Measurements from ENCODE around the gene SPATA24. TPM values are rescaled to one million over a fixed set of nuclear protein-coding genes. Genes with fewer than 3 reads are reported as not detected.

The SPATA24 gene
- polyA plus RNA-seq, 1 donor from 2014 or later, result 6.7 TPM

- H3K27me3 ChIP-seq (ENCODE audit: insufficient read depth, low read depth, low read length), result no peaks in the 10 kb centered on the region
- peaks cover under 1% of the 10 kb centered on the region for H3K36me3 ChIP-seq (ENCODE audit: insufficient read depth, low read length)
- no peaks in the 10 kb centered on the region for H3F3A ChIP-seq (ENCODE audit: insufficient read depth, low read length, poor library complexity, severe bottlenecking)
- no peak overlapping the region for H3K27ac ChIP-seq (ENCODE audit: low read length)
- H3K9me3 ChIP-seq (ENCODE audit: low read length), result no peaks in the 10 kb centered on the region
- H4K20me1 ChIP-seq (ENCODE audit: insufficient read depth), result no peaks in the 10 kb centered on the region
- H3K9ac ChIP-seq (ENCODE audit: low read length), result no peak overlapping the region
- no peak overlapping the region for H3K4me3 ChIP-seq (ENCODE audit: low read length)
- no peak overlapping the region for H3K4me2 ChIP-seq (ENCODE audit: low read length)
- no peak overlapping the region for H2AFZ ChIP-seq (ENCODE audit: low read depth, low read length)
- TF ChIP-seq RAD21 (conservative IDR thresholded peaks at IDR 0.05), result no peak
- no peak for TF ChIP-seq SMC3 (conservative IDR thresholded peaks at IDR 0.05; ENCODE audit: poor library complexity)
- TF ChIP-seq EZH2 (IDR thresholded peaks at IDR 0.05; ENCODE audit: borderline replicate concordance, insufficient read depth, low read length, poor library complexity, severe bottlenecking), result no peak
- TF ChIP-seq TAF1 (IDR thresholded peaks at IDR 0.05; ENCODE audit: low read depth), result no peak
- no peak for TF ChIP-seq POLR2AphosphoS5 (IDR thresholded peaks at IDR 0.05)
- TF ChIP-seq EP300 (conservative IDR thresholded peaks at IDR 0.05; ENCODE audit: poor library complexity, severe bottlenecking), result no peak
- TF ChIP-seq, protein P1, sequence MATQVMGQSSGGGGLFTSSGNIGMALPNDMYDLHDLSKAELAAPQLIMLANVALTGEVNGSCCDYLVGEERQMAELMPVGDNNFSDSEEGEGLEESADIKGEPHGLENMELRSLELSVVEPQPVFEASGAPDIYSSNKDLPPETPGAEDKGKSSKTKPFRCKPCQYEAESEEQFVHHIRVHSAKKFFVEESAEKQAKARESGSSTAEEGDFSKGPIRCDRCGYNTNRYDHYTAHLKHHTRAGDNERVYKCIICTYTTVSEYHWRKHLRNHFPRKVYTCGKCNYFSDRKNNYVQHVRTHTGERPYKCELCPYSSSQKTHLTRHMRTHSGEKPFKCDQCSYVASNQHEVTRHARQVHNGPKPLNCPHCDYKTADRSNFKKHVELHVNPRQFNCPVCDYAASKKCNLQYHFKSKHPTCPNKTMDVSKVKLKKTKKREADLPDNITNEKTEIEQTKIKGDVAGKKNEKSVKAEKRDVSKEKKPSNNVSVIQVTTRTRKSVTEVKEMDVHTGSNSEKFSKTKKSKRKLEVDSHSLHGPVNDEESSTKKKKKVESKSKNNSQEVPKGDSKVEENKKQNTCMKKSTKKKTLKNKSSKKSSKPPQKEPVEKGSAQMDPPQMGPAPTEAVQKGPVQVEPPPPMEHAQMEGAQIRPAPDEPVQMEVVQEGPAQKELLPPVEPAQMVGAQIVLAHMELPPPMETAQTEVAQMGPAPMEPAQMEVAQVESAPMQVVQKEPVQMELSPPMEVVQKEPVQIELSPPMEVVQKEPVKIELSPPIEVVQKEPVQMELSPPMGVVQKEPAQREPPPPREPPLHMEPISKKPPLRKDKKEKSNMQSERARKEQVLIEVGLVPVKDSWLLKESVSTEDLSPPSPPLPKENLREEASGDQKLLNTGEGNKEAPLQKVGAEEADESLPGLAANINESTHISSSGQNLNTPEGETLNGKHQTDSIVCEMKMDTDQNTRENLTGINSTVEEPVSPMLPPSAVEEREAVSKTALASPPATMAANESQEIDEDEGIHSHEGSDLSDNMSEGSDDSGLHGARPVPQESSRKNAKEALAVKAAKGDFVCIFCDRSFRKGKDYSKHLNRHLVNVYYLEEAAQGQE (IDR thresholded peaks at IDR 0.05; ENCODE audit: borderline replicate concordance), result no peak
- TF ChIP-seq, protein P2, sequence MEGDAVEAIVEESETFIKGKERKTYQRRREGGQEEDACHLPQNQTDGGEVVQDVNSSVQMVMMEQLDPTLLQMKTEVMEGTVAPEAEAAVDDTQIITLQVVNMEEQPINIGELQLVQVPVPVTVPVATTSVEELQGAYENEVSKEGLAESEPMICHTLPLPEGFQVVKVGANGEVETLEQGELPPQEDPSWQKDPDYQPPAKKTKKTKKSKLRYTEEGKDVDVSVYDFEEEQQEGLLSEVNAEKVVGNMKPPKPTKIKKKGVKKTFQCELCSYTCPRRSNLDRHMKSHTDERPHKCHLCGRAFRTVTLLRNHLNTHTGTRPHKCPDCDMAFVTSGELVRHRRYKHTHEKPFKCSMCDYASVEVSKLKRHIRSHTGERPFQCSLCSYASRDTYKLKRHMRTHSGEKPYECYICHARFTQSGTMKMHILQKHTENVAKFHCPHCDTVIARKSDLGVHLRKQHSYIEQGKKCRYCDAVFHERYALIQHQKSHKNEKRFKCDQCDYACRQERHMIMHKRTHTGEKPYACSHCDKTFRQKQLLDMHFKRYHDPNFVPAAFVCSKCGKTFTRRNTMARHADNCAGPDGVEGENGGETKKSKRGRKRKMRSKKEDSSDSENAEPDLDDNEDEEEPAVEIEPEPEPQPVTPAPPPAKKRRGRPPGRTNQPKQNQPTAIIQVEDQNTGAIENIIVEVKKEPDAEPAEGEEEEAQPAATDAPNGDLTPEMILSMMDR (IDR thresholded peaks at IDR 0.05; ENCODE audit: poor library complexity, severe bottlenecking), result no peak
- TF ChIP-seq MXI1 (conservative IDR thresholded peaks at IDR 0.05; ENCODE audit: poor library complexity, severe bottlenecking), result no peak
- H3K79me2 ChIP-seq (replicated peaks; ENCODE audit: insufficient read depth, low read length), result no peaks in the 10 kb centered on the region
- H3K9me2 ChIP-seq (ENCODE audit: insufficient read depth, low read length), result no peaks in the 10 kb centered on the region
Observed at GRCh38 chr5:139377226-139377625, 26.7 kb downstream of the SPATA24 start.

GRCh38 chr5:139376364-139376763 lies 27.5 kb downstream of the SPATA24 start:
- H4K20me1 ChIP-seq (ENCODE audit: insufficient read depth), result no peaks in the 10 kb centered on the region
- no peak overlapping the region for H3K9ac ChIP-seq (ENCODE audit: low read length)
- no peaks in the 10 kb centered on the region for H3K27me3 ChIP-seq (ENCODE audit: insufficient read depth, low read depth, low read length)
- no peaks in the 10 kb centered on the region for H3K79me2 ChIP-seq (replicated peaks; ENCODE audit: insufficient read depth, low read length)
- H3K36me3 ChIP-seq (ENCODE audit: insufficient read depth, low read length), result peaks cover 4% of the 10 kb centered on the region
- no peak overlapping the region for H3K4me2 ChIP-seq (ENCODE audit: low read length)
- no peaks in the 10 kb centered on the region for H3K9me3 ChIP-seq (ENCODE audit: low read length)
- H3K27ac ChIP-seq (ENCODE audit: low read length), result no peak overlapping the region
- H2AFZ ChIP-seq (ENCODE audit: low read depth, low read length), result no peak overlapping the region
- no peak for TF ChIP-seq POLR2AphosphoS5 (IDR thresholded peaks at IDR 0.05)
- no peak for TF ChIP-seq RAD21 (conservative IDR thresholded peaks at IDR 0.05)
- TF ChIP-seq EZH2 (IDR thresholded peaks at IDR 0.05; ENCODE audit: borderline replicate concordance, insufficient read depth, low read length, poor library complexity, severe bottlenecking), result no peak
- no peak for TF ChIP-seq EP300 (conservative IDR thresholded peaks at IDR 0.05; ENCODE audit: poor library complexity, severe bottlenecking)
- no peak for TF ChIP-seq MXI1 (conservative IDR thresholded peaks at IDR 0.05; ENCODE audit: poor library complexity, severe bottlenecking)
- no peak for TF ChIP-seq SMC3 (conservative IDR thresholded peaks at IDR 0.05; ENCODE audit: poor library complexity)
- TF ChIP-seq, protein P1 (IDR thresholded peaks at IDR 0.05; ENCODE audit: borderline replicate concordance), result no peak
- TF ChIP-seq TAF1 (IDR thresholded peaks at IDR 0.05; ENCODE audit: low read depth), result no peak
- TF ChIP-seq, protein P2 (IDR thresholded peaks at IDR 0.05; ENCODE audit: poor library complexity, severe bottlenecking), result no peak
- no peaks in the 10 kb centered on the region for H3F3A ChIP-seq (ENCODE audit: insufficient read depth, low read length, poor library complexity, severe bottlenecking)
- H3K9me2 ChIP-seq (ENCODE audit: insufficient read depth, low read length), result no peaks in the 10 kb centered on the region
- no peak overlapping the region for H3K4me3 ChIP-seq (ENCODE audit: low read length)

Measured in neural cell (in vitro differentiated cells).